DND-41 (cell line): ENCODE results near the gene CFAP45.

ENCODE experiments used
- ATAC-seq: fragments of 200-7000 bp; cut with Tn5 transposase; 3 replicates; pipeline ENCODE4 v1.9.1; 2021; ENCODE audit warnings: low read depth; ENCODE audit not compliant: insufficient read depth
- DNase-seq: peaks from one replicate; pipeline ENCODE4 v3.0.0-alpha.2; 2020
- H2AFZ ChIP-seq: 2 replicates; pipeline ENCODE4 v1.6.0; 2012; ENCODE audit warnings: low read depth, low read length
- H3K27ac ChIP-seq: 2 replicates; pipeline ENCODE4 v1.5.1; 2012; ENCODE audit warnings: low read length, inconsistent platforms
- H3K27me3 ChIP-seq: fragments of 200-600 bp; sonication (generic); 2 replicates; pipeline ENCODE4 v1.6.0; 2012; ENCODE audit warnings: low read length, mild to moderate bottlenecking, inconsistent platforms; ENCODE audit not compliant: insufficient read depth, poor library complexity
- H3K36me3 ChIP-seq: 2 replicates; pipeline ENCODE4 v1.5.1; 2012; ENCODE audit warnings: low read length, inconsistent platforms; ENCODE audit not compliant: insufficient read depth
- H3K4me1 ChIP-seq: 2 replicates; pipeline ENCODE4 v1.5.1; 2012; ENCODE audit warnings: mild to moderate bottlenecking, low read length; ENCODE audit not compliant: insufficient read depth
- H3K4me2 ChIP-seq: 2 replicates; pipeline ENCODE4 v1.6.0; 2012; ENCODE audit warnings: mild to moderate bottlenecking, moderate library complexity, low read length, inconsistent platforms; ENCODE audit not compliant: insufficient read depth
- H3K4me3 ChIP-seq, 2 experiments: fragments of 200-600 bp in 1 of 2; shearing (Covaris generic) in 1 of 2; 2 replicates each; pipeline ENCODE4 v1.5.1; 2012 to 2016; ENCODE audit warnings: inconsistent platforms in 2 of 2, low read length in 2 of 2, mild to moderate bottlenecking in 2 of 2, low read depth in 1 of 2, moderate library complexity in 1 of 2
- H3K79me2 ChIP-seq: 2 replicates; pipeline ENCODE4 v1.6.0; 2012; ENCODE audit warnings: low read length, inconsistent platforms; ENCODE audit not compliant: insufficient read depth
- H3K9ac ChIP-seq: 2 replicates; pipeline ENCODE4 v1.6.0; 2012; ENCODE audit warnings: low read depth, mild to moderate bottlenecking, inconsistent platforms, low read length, moderate library complexity
- H3K9me3 ChIP-seq: 2 replicates; pipeline ENCODE4 v1.5.1; 2012; ENCODE audit warnings: low read length, moderate library complexity, mild to moderate bottlenecking, inconsistent platforms; ENCODE audit not compliant: insufficient read depth, severe bottlenecking
- H4K20me1 ChIP-seq: 2 replicates; pipeline ENCODE4 v1.6.0; 2012; ENCODE audit warnings: low read length; ENCODE audit not compliant: insufficient read depth
- CTCF ChIP-seq: IDR thresholded peaks from 2 replicates; pipeline ENCODE4 v1.5.1; 2012; ENCODE audit warnings: borderline replicate concordance, low read length, moderate library complexity, mild to moderate bottlenecking; ENCODE audit not compliant: poor library complexity, severe bottlenecking; ENCODE audit errors: extremely low read depth
- EZH2 ChIP-seq: IDR thresholded peaks from 3 replicates; pipeline ENCODE4 v1.6.1; 2012; ENCODE audit warnings: borderline replicate concordance, low read depth, mild to moderate bottlenecking, moderate library complexity, low read length, inconsistent platforms; ENCODE audit not compliant: severe bottlenecking

The CFAP45 gene

GRCh38 chr1:159891275-159892157 is 8.4 kb downstream of the CFAP45 start:
- H3K9me3 ChIP-seq = no peaks in the 10 kb centered on the region
- H3K4me2 ChIP-seq = no peak overlapping the region
- peak; percentile 77 for TF ChIP-seq CTCF
- TF ChIP-seq EZH2 = no peak
- H4K20me1 ChIP-seq = no peaks in the 10 kb centered on the region
- no peaks in the 10 kb centered on the region for H3K4me1 ChIP-seq
- no peaks in the 10 kb centered on the region for H3K36me3 ChIP-seq
- H3K9ac ChIP-seq = no peak overlapping the region
- peak; percentile 52 for DNase-seq
- H3K27me3 ChIP-seq = no peaks in the 10 kb centered on the region
- no peaks in the 10 kb centered on the region for H3K79me2 ChIP-seq
- no peak overlapping the region for H3K27ac ChIP-seq
- H3K4me3 ChIP-seq = no peak overlapping the region
- no peak overlapping the region for H2AFZ ChIP-seq
- ATAC-seq = peak; percentile 82

GRCh38 chr1:159890390-159890789 is 9.6 kb downstream of the CFAP45 start:
- DNase-seq (no peak), ATAC-seq (no peak)
- Histone ChIP-seq H4K20me1 (no peaks in the 10 kb centered on the region), H2AFZ (no peak overlapping the region), H3K9ac (no peak overlapping the region), H3K79me2 (no peaks in the 10 kb centered on the region), H3K9me3 (no peaks in the 10 kb centered on the region), H3K27me3 (peaks cover 3% of the 10 kb centered on the region), H3K4me3 (no peak overlapping the region), H3K36me3 (no peaks in the 10 kb centered on the region), H3K27ac (no peak overlapping the region), H3K4me2 (no peak overlapping the region), H3K4me1 (no peaks in the 10 kb centered on the region)
- no peak for TF ChIP-seq EZH2
- no peak for TF ChIP-seq CTCF

GRCh38 chr1:159889821-159890252 is 10.1 kb downstream of the CFAP45 start:
- ATAC-seq (no peak), DNase-seq (no peak)
- H2AFZ ChIP-seq = no peak overlapping the region
- no peak for TF ChIP-seq EZH2
- TF ChIP-seq CTCF = no peak
- H3K9ac ChIP-seq = no peak overlapping the region
- no peaks in the 10 kb centered on the region for H3K79me2 ChIP-seq
- no peaks in the 10 kb centered on the region for H3K4me1 ChIP-seq
- H3K9me3 ChIP-seq = no peaks in the 10 kb centered on the region
- H4K20me1 ChIP-seq = no peaks in the 10 kb centered on the region
- H3K4me2 ChIP-seq = no peak overlapping the region
- H3K27ac ChIP-seq = no peak overlapping the region
- H3K36me3 ChIP-seq = no peaks in the 10 kb centered on the region
- H3K27me3 ChIP-seq = peaks cover 3% of the 10 kb centered on the region
- no peak overlapping the region for H3K4me3 ChIP-seq
